Testis (tissue), 2 donors: ENCODE measurements around the gene NPIPB2.

Experiments
- CTCF ChIP-seq, 3 experiments: fragments of 450-650 bp in 2 of 3; fragments of 200-600 bp in 1 of 3; sonication (generic) in 1 of 3; IDR thresholded peaks; one replicate each; pipeline ENCODE4 v1.5.1; 2016 to 2019; ENCODE audit warnings: antibody characterized with exemption in 3 of 3, mild to moderate bottlenecking in 2 of 3, moderate library complexity in 1 of 3
- POLR2A ChIP-seq: fragments of 450-650 bp; IDR thresholded peaks from one replicate; pipeline ENCODE4 v1.6.1; 2017; ENCODE audit warnings: antibody characterized with exemption, mild to moderate bottlenecking, moderate library complexity

- TF ChIP-seq POLR2A = no peak
- no peak for TF ChIP-seq CTCF (IDR thresholded peaks at IDR 0.05)
These were observed 23.1 kb upstream of the NPIPB2 start, which contains the start of gene TNFRSF17 for GRCh38 chr16:11964761-11965551.
